HepG2 (cell line): ENCODE measurements around the gene RMRP. TPM values are rescaled to one million over a fixed set of nuclear protein-coding genes. Genes with fewer than 3 reads are reported as not detected.

Experiments
- ARNT ChIP-seq: fragments of 450-650 bp; IDR thresholded peaks from 2 replicates; pipeline ENCODE4 v1.6.1; 2017
- BCLAF1 ChIP-seq: fragments of 450-650 bp; IDR thresholded peaks from 2 replicates; pipeline ENCODE4 v1.6.1; 2017; ENCODE audit warnings: mild to moderate bottlenecking
- DBP ChIP-seq: sonication (generic); formaldehyde crosslinking; IDR thresholded peaks from 2 replicates; pipeline ENCODE4 v1.4.0; 2020; ENCODE audit warnings: missing genetic modification reagents; ENCODE audit errors: not compliant biosample characterization
- ELK4 ChIP-seq: sonication (generic); formaldehyde crosslinking; IDR thresholded peaks from 2 replicates; pipeline ENCODE4 v1.9.0; 2021; ENCODE audit warnings: missing genetic modification reagents, borderline replicate concordance
- FOXK1 ChIP-seq: sonication (generic); formaldehyde crosslinking; IDR thresholded peaks from 2 replicates; pipeline ENCODE4 v1.4.0; 2020; ENCODE audit warnings: low read depth, missing genetic modification reagents, borderline replicate concordance
- HDAC6 ChIP-seq: fragments of 200-600 bp; sonication (generic); IDR thresholded peaks from 2 replicates; pipeline ENCODE4 v1.7.0; 2017; ENCODE audit warnings: mild to moderate bottlenecking, antibody characterized with exemption, low read length, low read depth
- RBFOX2 ChIP-seq: fragments of 200-400 bp; formaldehyde crosslinking; IDR thresholded peaks from 2 replicates; pipeline ENCODE4 v1.6.1; 2017; ENCODE audit warnings: low read depth, mild to moderate bottlenecking, low read length
- SRSF1 ChIP-seq: fragments of 200-400 bp; formaldehyde crosslinking; optimal IDR thresholded peaks from 2 replicates; pipeline ENCODE3; 2017; ENCODE audit warnings: mild to moderate bottlenecking, low read depth, low read length, moderate library complexity
- STAT5B ChIP-seq: sonication (generic); formaldehyde crosslinking; IDR thresholded peaks from 2 replicates; pipeline ENCODE4 v1.4.0; 2020; ENCODE audit warnings: missing genetic modification reagents
- TEAD2 ChIP-seq: sonication (generic); formaldehyde crosslinking; IDR thresholded peaks from 2 replicates; pipeline ENCODE4 v1.9.0; 2021; ENCODE audit warnings: missing genetic modification reagents
- U2AF2 ChIP-seq: fragments of 200-400 bp; formaldehyde crosslinking; IDR thresholded peaks from 2 replicates; pipeline ENCODE4 v1.6.1; 2017; ENCODE audit warnings: low read depth, mild to moderate bottlenecking, low read length
- UBTF ChIP-seq: sonication (generic); formaldehyde crosslinking; IDR thresholded peaks from 2 replicates; pipeline ENCODE4 v1.4.0; 2020; ENCODE audit warnings: mild to moderate bottlenecking, missing genetic modification reagents
- ZBTB46 ChIP-seq: sonication (generic); formaldehyde crosslinking; IDR thresholded peaks from 2 replicates; pipeline ENCODE4 v1.4.0; 2020; ENCODE audit warnings: mild to moderate bottlenecking, missing genetic modification reagents, borderline replicate concordance
- ZNF337 ChIP-seq: sonication (generic); formaldehyde crosslinking; IDR thresholded peaks from 2 replicates; pipeline ENCODE4 v1.5.1; 2020; ENCODE audit warnings: missing genetic modification reagents, low read depth, mild to moderate bottlenecking, borderline replicate concordance
- ZNF782 ChIP-seq: sonication (generic); formaldehyde crosslinking; IDR thresholded peaks from 2 replicates; pipeline ENCODE4 v1.4.0; 2020; ENCODE audit warnings: missing genetic modification reagents, mild to moderate bottlenecking, borderline replicate concordance
- ZSCAN21 ChIP-seq: sonication (generic); formaldehyde crosslinking; IDR thresholded peaks from 2 replicates; pipeline ENCODE4 v1.8.0; 2022; ENCODE audit warnings: mild to moderate bottlenecking, missing genetic modification reagents, moderate library complexity, borderline replicate concordance
- polyA plus RNA-seq, 8 experiments: library from polyadenylated mRNA; depleted of rRNA in 3 of 8; stranded (reverse) in 7 of 8; unstranded in 1 of 8; fragments of >200 nt; fragmentation: Illumina TruSeq in 4 of 8; extraction: Trizol in 4 of 8; gene quantifications; 2 replicates each; pipeline versions ENCODE4 v1.2.1 to v1.2.3, GENCODE V29; 2011 to 2016; ENCODE audit warnings: low read depth in 4 of 8, missing spikeins in 1 of 8, mixed read lengths in 1 of 8; ENCODE audit not compliant: insufficient read depth in 1 of 8
- total RNA-seq, 5 experiments: library from RNA; depleted of rRNA; stranded (reverse); fragments of >200 nt; fragmentation: Illumina TruSeq; extraction: Trizol; gene quantifications; 2 replicates each; pipeline ENCODE4 v1.2.3, GENCODE V29; 2016; ENCODE audit warnings: low read depth in 1 of 5
- TF ChIP-seq, protein P1 (sequence below): sonication (generic); formaldehyde crosslinking; IDR thresholded peaks from 2 replicates; pipeline ENCODE4 v1.8.0; 2022; ENCODE audit warnings: missing genetic modification reagents, low read depth, mild to moderate bottlenecking, borderline replicate concordance
- TF ChIP-seq, protein P2 (sequence below): sonication (generic); IDR thresholded peaks from 2 replicates; pipeline ENCODE4 v1.6.1; 2016; ENCODE audit warnings: low read depth, borderline replicate concordance

The RMRP gene
- total and polyA plus RNA-seq, 2 of the 13 experiments (the other 11 are each of a cell fraction or from before 2014, with no cell fraction given), result 51.4 to 4,025 TPM

DNA sequence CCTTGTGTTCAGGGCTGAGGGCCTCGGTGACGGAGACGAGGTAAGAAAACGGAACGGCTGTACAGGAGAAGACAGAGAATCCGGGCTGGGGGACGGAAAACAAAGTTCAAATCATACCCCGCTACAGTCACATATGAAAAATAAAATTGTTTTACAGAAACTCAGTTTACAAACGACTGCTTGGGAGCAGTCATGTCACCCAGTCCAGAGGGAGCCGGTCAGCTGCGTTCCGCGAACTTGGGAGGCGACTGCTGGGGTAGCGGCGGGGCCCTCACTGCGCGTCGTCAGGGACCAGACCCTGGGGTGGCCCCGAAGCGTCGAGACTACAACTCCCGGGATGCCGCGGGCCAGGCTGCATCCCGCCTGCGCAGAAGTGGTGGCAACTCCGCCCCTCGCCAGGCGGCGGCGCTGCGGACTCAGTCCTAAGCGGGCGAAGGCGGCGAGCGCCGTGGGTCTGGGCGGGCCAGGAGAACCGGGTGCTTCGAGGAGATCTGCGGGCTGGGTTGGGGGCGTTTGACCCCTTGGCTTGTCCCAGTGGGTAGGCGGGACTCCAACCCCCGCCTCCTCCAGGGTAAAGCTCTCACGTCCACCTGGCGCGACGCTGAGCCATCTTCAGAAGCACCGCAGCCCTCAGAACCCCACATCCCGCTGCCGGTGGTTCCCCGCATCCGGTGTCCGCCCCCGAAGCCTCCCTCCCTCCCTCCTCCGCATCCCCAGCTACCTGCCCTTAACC is 11.1 kb downstream of the RMRP start (continued):
- TF ChIP-seq ZBTB46 (CRISPR knock-in tag) (no peak), FOXK1 (CRISPR knock-in tag) (peak; percentile 46; the same call in 1 of the 2 replicates), RBFOX2 (peak; percentile 83), BCLAF1 (no peak), ZSCAN21 (CRISPR knock-in tag) (peak; percentile 86), U2AF2 (no peak), ELK4 (CRISPR knock-in tag) (no peak), TEAD2 (CRISPR knock-in tag) (no peak), ARNT (no peak), ZNF337 (no peak), SRSF1 (no peak), DBP (CRISPR knock-in tag) (no peak), HDAC6 (no peak), ZNF782 (no peak), UBTF (peak; percentile 75), STAT5B (no peak)
- TF ChIP-seq, protein P1, sequence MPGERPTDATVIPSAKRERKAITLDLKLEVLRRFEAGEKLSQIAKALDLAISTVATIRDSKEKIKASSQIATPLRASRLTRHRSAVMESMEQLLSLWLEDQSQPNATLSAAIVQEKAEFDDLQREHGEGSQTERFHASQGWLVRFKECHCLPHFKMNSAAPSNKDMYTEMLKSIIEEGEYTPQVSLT, result peak; percentile 80; the same call in 1 of the 2 replicates
- TF ChIP-seq, protein P2, sequence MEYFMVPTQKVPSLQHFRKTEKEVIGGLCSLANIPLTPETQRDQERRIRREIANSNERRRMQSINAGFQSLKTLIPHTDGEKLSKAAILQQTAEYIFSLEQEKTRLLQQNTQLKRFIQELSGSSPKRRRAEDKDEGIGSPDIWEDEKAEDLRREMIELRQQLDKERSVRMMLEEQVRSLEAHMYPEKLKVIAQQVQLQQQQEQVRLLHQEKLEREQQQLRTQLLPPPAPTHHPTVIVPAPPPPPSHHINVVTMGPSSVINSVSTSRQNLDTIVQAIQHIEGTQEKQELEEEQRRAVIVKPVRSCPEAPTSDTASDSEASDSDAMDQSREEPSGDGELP, result no peak
